SK-N-SH treated with all-trans-retinoic acid at 6 μM for 48 hours (cell line): ENCODE measurements around the gene NEUROG1.

ENCODE experiments used
- ATAC-seq: fragments of 200-7000 bp; cut with Tn5 transposase; 3 replicates; pipeline ENCODE4 v1.9.1; 2020; ENCODE audit warnings: mild to moderate bottlenecking, moderate library complexity
- ARNTL ChIP-seq: fragments of 450-650 bp; formaldehyde crosslinking; IDR thresholded peaks from 2 replicates; pipeline ENCODE4 v1.5.0; 2020; ENCODE audit warnings: low read depth, mild to moderate bottlenecking, moderate library complexity, borderline replicate concordance
- BACH2 ChIP-seq: fragments of 250-450 bp; sonication (Bioruptor Pico); IDR thresholded peaks from 2 replicates; pipeline ENCODE4 v1.9.0; 2021; ENCODE audit warnings: mild to moderate bottlenecking, borderline replicate concordance
- CSDC2 ChIP-seq: fragments of 250-450 bp; sonication (Bioruptor Pico); IDR thresholded peaks from 2 replicates; pipeline ENCODE4 v1.5.0; 2020; ENCODE audit warnings: mild to moderate bottlenecking, moderate library complexity
- ESRRG ChIP-seq: fragments of 250-450 bp; sonication (Bioruptor Pico); IDR thresholded peaks from 2 replicates; pipeline ENCODE4 v1.6.1; 2021; ENCODE audit warnings: mild to moderate bottlenecking
- GLIS3 ChIP-seq: fragments of 250-450 bp; sonication (Bioruptor Pico); IDR thresholded peaks from 2 replicates; pipeline ENCODE4 v1.5.0; 2020; ENCODE audit warnings: mild to moderate bottlenecking, moderate library complexity
- ISL1 ChIP-seq: fragments of 250-450 bp; sonication (Bioruptor Pico); IDR thresholded peaks from 2 replicates; pipeline ENCODE4 v2.1.2; 2022; ENCODE audit warnings: mild to moderate bottlenecking, moderate library complexity
- OSR1 ChIP-seq: fragments of 250-450 bp; sonication (Bioruptor Pico); IDR thresholded peaks from 2 replicates; pipeline ENCODE4 v1.8.0; 2022; ENCODE audit warnings: moderate library complexity, mild to moderate bottlenecking, inconsistent platforms
- PATZ1 ChIP-seq: fragments of 250-450 bp; sonication (Bioruptor Pico); IDR thresholded peaks from 2 replicates; pipeline ENCODE4 v1.8.0; 2020; ENCODE audit warnings: mild to moderate bottlenecking, moderate library complexity, borderline replicate concordance
- PPARA ChIP-seq: fragments of 250-450 bp; sonication (Bioruptor Pico); IDR thresholded peaks from 2 replicates; pipeline ENCODE4 v1.5.0; 2020; ENCODE audit warnings: mild to moderate bottlenecking, borderline replicate concordance
- RARB ChIP-seq: fragments of 250-450 bp; sonication (Bioruptor Pico); IDR thresholded peaks from 2 replicates; pipeline ENCODE4 v1.8.0; 2021; ENCODE audit warnings: mild to moderate bottlenecking, moderate library complexity
- SNAI2 ChIP-seq: fragments of 250-450 bp; sonication (Bioruptor Pico); IDR thresholded peaks from 2 replicates; pipeline ENCODE4 v1.5.0; 2020; ENCODE audit warnings: mild to moderate bottlenecking, moderate library complexity
- TCF4 ChIP-seq: fragments of 250-450 bp; sonication (Bioruptor Pico); IDR thresholded peaks from 2 replicates; pipeline ENCODE4 v1.8.0; 2021; ENCODE audit warnings: mild to moderate bottlenecking, moderate library complexity, borderline replicate concordance
- TOX ChIP-seq: fragments of 250-450 bp; sonication (Bioruptor Pico); IDR thresholded peaks from 2 replicates; pipeline ENCODE4 v1.8.0; 2021; ENCODE audit warnings: mild to moderate bottlenecking, moderate library complexity, borderline replicate concordance
- ZC3H10 ChIP-seq: fragments of 250-450 bp; sonication (Bioruptor Pico); IDR thresholded peaks from 2 replicates; pipeline ENCODE4 v1.5.1; 2021; ENCODE audit warnings: mild to moderate bottlenecking, moderate library complexity
- ZFP3 ChIP-seq: fragments of 250-450 bp; sonication (Bioruptor Pico); IDR thresholded peaks from 2 replicates; pipeline ENCODE4 v1.5.0; 2020; ENCODE audit warnings: mild to moderate bottlenecking, moderate library complexity
- ZNF565 ChIP-seq: fragments of 450-650 bp; formaldehyde crosslinking; conservative IDR thresholded peaks from 2 replicates; pipeline ENCODE4 v1.5.0; 2020; ENCODE audit warnings: low read depth, mild to moderate bottlenecking, moderate library complexity
- ZNF8 ChIP-seq: fragments of 450-650 bp; formaldehyde crosslinking; IDR thresholded peaks from 2 replicates; pipeline ENCODE4 v1.5.0; 2020; ENCODE audit warnings: mild to moderate bottlenecking, moderate library complexity
- TF ChIP-seq, protein P1 (sequence below): fragments of 250-450 bp; sonication (Bioruptor Pico); IDR thresholded peaks from 2 replicates; pipeline ENCODE4 v1.8.0; 2021; ENCODE audit warnings: low read depth, mild to moderate bottlenecking, moderate library complexity, borderline replicate concordance
- TF ChIP-seq, protein P2 (sequence below): fragments of 250-450 bp; sonication (Bioruptor Pico); IDR thresholded peaks from 2 replicates; pipeline ENCODE4 v1.5.1; 2020; ENCODE audit warnings: low read depth, mild to moderate bottlenecking, moderate library complexity
- TF ChIP-seq, protein P3 (sequence below): fragments of 250-450 bp; sonication (Bioruptor Pico); IDR thresholded peaks from 2 replicates; pipeline ENCODE4 v1.5.0; 2020; ENCODE audit warnings: mild to moderate bottlenecking, moderate library complexity
- TF ChIP-seq, protein P4 (sequence below): fragments of 250-450 bp; sonication (Bioruptor Pico); IDR thresholded peaks from 2 replicates; pipeline ENCODE4 v1.5.1; 2021; ENCODE audit warnings: mild to moderate bottlenecking, moderate library complexity

Gene NEUROG1

DNA sequence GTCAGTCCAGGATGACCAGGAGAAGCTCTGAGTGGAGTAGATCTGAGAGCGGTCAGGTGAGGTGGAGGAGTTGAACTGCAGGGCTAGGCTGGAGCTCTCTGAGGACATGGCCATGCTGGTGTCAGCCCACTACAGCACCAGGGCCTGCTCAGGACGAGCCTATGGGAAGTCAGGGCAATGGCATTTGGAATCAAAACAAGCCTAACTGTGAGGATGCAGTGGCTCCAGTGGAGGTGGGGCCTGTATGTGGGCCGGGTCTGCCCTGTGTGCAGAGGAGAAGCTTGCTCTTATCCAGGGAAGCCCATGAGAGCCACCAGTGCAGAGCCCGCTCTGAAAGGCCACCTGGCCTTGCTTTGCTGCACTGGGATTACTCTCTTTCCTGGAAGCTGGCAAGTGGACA, 31.9 kb upstream of the NEUROG1 start:
- no peak for TF ChIP-seq ZC3H10
- no peak for TF ChIP-seq ISL1
- TF ChIP-seq, protein P1, sequence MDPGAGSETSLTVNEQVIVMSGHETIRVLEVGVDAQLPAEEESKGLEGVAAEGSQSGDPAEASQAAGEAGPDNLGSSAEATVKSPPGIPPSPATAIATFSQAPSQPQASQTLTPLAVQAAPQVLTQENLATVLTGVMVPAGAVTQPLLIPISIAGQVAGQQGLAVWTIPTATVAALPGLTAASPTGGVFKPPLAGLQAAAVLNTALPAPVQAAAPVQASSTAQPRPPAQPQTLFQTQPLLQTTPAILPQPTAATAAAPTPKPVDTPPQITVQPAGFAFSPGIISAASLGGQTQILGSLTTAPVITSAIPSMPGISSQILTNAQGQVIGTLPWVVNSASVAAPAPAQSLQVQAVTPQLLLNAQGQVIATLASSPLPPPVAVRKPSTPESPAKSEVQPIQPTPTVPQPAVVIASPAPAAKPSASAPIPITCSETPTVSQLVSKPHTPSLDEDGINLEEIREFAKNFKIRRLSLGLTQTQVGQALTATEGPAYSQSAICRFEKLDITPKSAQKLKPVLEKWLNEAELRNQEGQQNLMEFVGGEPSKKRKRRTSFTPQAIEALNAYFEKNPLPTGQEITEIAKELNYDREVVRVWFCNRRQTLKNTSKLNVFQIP (CRISPR knock-in tag) = no peak
- TF ChIP-seq TOX (CRISPR knock-in tag) = no peak
- TF ChIP-seq TCF4 (CRISPR knock-in tag) = no peak
- TF ChIP-seq ESRRG (CRISPR knock-in tag) = no peak
- no peak for TF ChIP-seq CSDC2 (CRISPR knock-in tag)
- TF ChIP-seq ZFP3 (CRISPR knock-in tag) = no peak
- TF ChIP-seq GLIS3 = no peak
- TF ChIP-seq ZNF8 (CRISPR knock-in tag) = no peak
- no peak for TF ChIP-seq BACH2 (CRISPR knock-in tag)
- TF ChIP-seq SNAI2 (CRISPR knock-in tag) = no peak
- no peak for TF ChIP-seq RARB (CRISPR knock-in tag)
- no peak for TF ChIP-seq ZNF565 (CRISPR knock-in tag)
- TF ChIP-seq, protein P2, sequence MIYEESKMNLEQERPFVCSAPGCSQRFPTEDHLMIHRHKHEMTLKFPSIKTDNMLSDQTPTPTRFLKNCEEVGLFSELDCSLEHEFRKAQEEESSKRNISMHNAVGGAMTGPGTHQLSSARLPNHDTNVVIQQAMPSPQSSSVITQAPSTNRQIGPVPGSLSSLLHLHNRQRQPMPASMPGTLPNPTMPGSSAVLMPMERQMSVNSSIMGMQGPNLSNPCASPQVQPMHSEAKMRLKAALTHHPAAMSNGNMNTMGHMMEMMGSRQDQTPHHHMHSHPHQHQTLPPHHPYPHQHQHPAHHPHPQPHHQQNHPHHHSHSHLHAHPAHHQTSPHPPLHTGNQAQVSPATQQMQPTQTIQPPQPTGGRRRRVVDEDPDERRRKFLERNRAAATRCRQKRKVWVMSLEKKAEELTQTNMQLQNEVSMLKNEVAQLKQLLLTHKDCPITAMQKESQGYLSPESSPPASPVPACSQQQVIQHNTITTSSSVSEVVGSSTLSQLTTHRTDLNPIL (CRISPR knock-in tag) = no peak
- TF ChIP-seq ARNTL (CRISPR knock-in tag) = no peak
- TF ChIP-seq OSR1 (CRISPR knock-in tag) = no peak
- TF ChIP-seq PATZ1 (CRISPR knock-in tag) = no peak
- TF ChIP-seq, all 23 proteins: peak for 0

DNA sequence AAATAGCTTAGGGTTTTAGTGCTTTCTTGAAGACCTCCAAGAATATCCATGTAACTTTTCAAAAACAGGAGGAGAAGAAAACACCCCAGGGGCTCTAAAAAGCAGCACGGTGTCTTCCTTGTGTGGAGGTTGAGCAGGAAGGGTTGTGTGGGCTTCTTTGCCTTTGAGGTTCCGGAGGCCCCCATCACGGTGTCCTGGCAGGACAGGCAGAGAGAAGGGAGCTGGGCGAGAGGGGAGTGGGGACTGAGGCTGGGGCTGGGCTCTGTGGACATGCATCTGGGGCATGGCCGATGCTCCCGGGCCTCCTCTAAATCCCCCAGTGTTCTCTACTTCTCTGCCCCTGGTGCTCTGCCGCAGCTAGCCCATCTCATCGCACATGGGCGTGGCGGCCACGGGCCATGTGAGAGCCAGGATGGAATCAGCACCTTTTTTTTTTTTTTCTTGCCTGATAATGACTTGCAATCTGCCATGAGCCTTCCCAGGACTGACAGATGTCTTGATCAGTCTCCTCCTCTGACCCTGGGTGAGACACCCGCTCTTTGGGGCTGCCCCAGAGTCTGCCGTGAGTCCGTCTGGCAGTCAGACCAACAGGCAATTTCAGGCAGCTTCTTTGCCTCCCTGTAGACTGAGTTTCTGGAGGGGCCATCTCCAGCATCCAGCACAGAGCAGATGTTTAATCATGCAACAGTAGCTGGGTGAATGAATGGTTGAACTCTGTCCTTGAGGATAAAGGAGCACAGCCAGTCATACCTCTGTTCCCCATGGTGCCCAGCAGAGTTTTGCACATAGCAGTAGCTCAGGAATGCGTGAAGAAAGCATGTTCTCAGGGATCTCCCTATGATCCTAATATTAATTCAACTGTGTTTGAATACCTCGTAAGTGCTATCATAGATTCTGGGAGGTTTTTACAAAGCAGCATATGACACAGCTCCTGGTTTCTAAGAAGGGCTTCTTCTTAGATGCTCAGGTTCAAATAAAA, 30.9 kb upstream of the NEUROG1 start:
- ATAC-seq = no peak; the same call in 2 of the 3 replicates
- TF ChIP-seq CSDC2 (CRISPR knock-in tag) = no peak
- TF ChIP-seq, protein P1 (CRISPR knock-in tag) = no peak
- no peak for TF ChIP-seq TOX (CRISPR knock-in tag)
- TF ChIP-seq ZFP3 (CRISPR knock-in tag) = no peak
- TF ChIP-seq PATZ1 (CRISPR knock-in tag) = no peak
- TF ChIP-seq ZNF565 (CRISPR knock-in tag) = no peak
- TF ChIP-seq TCF4 (CRISPR knock-in tag) = no peak

More for the DNA sequence above, 31.9 kb upstream of the NEUROG1 start:
- no peak for ATAC-seq

DNA sequence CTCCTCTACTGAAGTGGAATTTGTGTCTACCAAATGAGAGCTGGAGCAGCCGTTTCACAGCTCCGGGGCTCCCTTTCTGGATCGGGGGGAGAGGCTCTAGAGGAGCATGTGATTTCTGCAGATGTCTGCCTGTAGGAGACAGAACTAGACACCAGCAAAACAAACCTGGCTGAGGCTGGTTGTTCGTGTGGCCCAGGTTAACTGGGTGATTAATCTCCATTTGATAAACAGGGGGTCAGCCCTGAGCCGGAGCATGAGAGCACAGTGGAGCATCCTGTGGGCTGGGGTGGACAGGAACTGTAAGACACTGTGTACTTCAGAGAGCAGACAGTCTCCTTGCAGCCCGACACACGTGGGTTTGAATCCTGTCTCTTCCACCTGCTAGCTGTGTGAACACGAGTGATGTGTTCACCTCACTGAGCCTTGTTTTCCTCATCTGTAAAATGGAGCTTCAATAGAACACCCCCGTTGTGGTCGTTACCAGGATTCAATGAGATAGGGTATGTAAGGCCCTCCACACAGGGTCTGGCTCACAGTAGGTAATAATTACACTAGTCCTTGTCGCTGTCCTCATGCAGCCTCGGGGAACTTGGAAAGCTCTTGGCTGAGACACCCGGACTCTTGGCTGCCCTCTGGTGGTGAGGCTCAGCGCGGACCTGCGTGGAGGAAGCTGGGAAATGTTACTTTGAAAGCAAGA, 30.1 kb upstream of the NEUROG1 start:
- peak; percentile 84 for ATAC-seq
- TF ChIP-seq OSR1 (CRISPR knock-in tag) (no peak), PPARA (CRISPR knock-in tag) (no peak), BACH2 (CRISPR knock-in tag) (no peak), ZNF8 (CRISPR knock-in tag) (no peak), TOX (CRISPR knock-in tag) (no peak), TCF4 (CRISPR knock-in tag) (no peak), ARNTL (CRISPR knock-in tag) (no peak), RARB (CRISPR knock-in tag) (no peak), GLIS3 (no peak)
- TF ChIP-seq, protein P3, sequence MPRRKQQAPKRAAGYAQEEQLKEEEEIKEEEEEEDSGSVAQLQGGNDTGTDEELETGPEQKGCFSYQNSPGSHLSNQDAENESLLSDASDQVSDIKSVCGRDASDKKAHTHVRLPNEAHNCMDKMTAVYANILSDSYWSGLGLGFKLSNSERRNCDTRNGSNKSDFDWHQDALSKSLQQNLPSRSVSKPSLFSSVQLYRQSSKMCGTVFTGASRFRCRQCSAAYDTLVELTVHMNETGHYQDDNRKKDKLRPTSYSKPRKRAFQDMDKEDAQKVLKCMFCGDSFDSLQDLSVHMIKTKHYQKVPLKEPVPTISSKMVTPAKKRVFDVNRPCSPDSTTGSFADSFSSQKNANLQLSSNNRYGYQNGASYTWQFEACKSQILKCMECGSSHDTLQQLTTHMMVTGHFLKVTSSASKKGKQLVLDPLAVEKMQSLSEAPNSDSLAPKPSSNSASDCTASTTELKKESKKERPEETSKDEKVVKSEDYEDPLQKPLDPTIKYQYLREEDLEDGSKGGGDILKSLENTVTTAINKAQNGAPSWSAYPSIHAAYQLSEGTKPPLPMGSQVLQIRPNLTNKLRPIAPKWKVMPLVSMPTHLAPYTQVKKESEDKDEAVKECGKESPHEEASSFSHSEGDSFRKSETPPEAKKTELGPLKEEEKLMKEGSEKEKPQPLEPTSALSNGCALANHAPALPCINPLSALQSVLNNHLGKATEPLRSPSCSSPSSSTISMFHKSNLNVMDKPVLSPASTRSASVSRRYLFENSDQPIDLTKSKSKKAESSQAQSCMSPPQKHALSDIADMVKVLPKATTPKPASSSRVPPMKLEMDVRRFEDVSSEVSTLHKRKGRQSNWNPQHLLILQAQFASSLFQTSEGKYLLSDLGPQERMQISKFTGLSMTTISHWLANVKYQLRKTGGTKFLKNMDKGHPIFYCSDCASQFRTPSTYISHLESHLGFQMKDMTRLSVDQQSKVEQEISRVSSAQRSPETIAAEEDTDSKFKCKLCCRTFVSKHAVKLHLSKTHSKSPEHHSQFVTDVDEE (CRISPR knock-in tag) = no peak
- TF ChIP-seq, protein P4, sequence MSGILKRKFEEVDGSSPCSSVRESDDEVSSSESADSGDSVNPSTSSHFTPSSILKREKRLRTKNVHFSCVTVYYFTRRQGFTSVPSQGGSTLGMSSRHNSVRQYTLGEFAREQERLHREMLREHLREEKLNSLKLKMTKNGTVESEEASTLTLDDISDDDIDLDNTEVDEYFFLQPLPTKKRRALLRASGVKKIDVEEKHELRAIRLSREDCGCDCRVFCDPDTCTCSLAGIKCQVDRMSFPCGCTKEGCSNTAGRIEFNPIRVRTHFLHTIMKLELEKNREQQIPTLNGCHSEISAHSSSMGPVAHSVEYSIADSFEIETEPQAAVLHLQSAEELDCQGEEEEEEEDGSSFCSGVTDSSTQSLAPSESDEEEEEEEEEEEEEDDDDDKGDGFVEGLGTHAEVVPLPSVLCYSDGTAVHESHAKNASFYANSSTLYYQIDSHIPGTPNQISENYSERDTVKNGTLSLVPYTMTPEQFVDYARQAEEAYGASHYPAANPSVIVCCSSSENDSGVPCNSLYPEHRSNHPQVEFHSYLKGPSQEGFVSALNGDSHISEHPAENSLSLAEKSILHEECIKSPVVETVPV = no peak
